ENCODE measurements around the gene SLC4A4. TPM values are rescaled to one million over a fixed set of nuclear protein-coding genes. Genes with fewer than 3 reads are reported as not detected.

Gene SLC4A4
- total RNA-seq, 6 experiments from 2014 or later = 19.1 to 29.8 (median 25.0) TPM

DNA sequence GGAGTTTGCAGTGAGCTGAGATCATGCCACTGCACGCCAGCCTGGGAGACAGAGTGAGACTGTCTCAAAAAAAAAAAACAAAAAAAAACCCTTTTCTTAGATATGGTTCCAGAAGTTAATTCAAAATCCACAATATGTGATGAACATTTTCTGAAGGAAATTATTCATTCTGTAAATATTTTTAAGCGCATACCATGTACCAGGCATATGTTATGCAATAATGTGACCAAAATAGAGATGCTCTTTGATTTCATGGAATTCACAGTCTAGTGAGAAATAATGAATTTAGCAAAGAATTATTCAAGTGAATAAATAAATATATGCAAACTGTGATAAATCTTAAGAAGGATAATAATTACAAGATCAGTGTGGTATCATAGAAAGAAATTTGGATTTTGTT, 270.3 kb downstream of the SLC4A4 start:
- Mint-ChIP-seq H3K27ac (no peak overlapping the region), H3K27me3 (ENCODE audit: insufficient read depth) (peaks cover 10% of the 10 kb centered on the region), H3K4me3 (no peak overlapping the region), H3K9me3 (peaks cover 11% of the 10 kb centered on the region), H3K4me1 (ENCODE audit: low read depth) (peaks cover 7% of the 10 kb centered on the region), H3K36me3 (ENCODE audit: low read depth) (peaks cover 8% of the 10 kb centered on the region; the same call in 1 of the 2 replicates)
- TF ChIP-seq, protein P1, sequence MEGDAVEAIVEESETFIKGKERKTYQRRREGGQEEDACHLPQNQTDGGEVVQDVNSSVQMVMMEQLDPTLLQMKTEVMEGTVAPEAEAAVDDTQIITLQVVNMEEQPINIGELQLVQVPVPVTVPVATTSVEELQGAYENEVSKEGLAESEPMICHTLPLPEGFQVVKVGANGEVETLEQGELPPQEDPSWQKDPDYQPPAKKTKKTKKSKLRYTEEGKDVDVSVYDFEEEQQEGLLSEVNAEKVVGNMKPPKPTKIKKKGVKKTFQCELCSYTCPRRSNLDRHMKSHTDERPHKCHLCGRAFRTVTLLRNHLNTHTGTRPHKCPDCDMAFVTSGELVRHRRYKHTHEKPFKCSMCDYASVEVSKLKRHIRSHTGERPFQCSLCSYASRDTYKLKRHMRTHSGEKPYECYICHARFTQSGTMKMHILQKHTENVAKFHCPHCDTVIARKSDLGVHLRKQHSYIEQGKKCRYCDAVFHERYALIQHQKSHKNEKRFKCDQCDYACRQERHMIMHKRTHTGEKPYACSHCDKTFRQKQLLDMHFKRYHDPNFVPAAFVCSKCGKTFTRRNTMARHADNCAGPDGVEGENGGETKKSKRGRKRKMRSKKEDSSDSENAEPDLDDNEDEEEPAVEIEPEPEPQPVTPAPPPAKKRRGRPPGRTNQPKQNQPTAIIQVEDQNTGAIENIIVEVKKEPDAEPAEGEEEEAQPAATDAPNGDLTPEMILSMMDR (IDR thresholded peaks at IDR 0.05) = no peak
- DNase-seq = no peak

DNA sequence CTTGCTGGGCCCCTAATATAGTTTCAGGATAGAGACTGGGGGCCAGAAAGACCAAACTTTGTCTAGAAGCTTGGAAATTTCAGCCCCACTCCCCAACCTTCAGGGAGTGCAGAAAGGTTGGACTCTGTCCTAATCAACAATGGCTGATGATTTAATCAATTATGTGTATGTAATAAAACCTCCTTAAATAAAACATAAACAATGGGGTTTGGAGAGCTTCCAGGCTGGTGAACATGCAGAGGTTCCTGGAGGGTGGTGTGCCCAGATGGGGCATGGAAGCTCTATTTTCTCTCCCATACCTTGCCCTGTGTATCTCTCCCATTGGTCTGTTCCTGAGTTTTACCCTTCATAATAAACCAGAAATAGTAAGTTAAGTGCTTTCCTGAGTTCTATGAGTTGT, 270.8 kb downstream of the SLC4A4 start:
- Mint-ChIP-seq H3K36me3 (ENCODE audit: low read depth) (peaks cover 8% of the 10 kb centered on the region; the same call in 1 of the 2 replicates), H3K27ac (no peak overlapping the region)

DNA sequence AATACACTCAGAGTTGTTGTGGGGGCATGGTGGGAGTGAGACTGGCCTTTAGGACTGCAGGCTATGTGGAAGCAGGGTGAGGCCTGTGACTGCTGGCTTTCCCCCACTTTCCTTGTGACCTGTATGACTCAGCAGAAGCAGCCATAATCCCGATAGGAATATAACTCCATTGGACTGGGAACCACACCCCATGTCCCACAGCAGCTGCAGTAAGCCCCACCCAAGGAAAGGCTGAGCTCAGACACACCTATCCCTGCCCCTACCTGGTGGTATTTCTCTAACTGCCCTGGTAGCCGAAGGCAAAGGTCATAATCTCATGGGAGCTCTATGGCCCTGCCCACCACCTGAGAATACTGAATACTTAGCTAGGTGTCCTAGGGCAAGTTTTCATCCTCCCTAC, 275.8 kb downstream of the SLC4A4 start:
- Mint-ChIP-seq H3K4me1 (ENCODE audit: low read depth) (no peaks in the 10 kb centered on the region), H3K27ac (no peak overlapping the region), H3K4me3 (no peak overlapping the region), H3K27me3 (ENCODE audit: insufficient read depth) (peaks cover 4% of the 10 kb centered on the region; the same call in 1 of the 2 replicates), H3K9me3 (no peaks in the 10 kb centered on the region), H3K36me3 (ENCODE audit: low read depth) (no peaks in the 10 kb centered on the region)
- no peak for DNase-seq
- TF ChIP-seq, protein P1 (IDR thresholded peaks at IDR 0.05) = no peak

More for the DNA sequence above, 270.8 kb downstream of the SLC4A4 start:
- DNase-seq = no peak
- Mint-ChIP-seq H3K4me3 (no peak overlapping the region), H3K27me3 (ENCODE audit: insufficient read depth) (peaks cover 10% of the 10 kb centered on the region), H3K9me3 (peaks cover 11% of the 10 kb centered on the region), H3K4me1 (ENCODE audit: low read depth) (peaks cover 7% of the 10 kb centered on the region)
- TF ChIP-seq, protein P1 (IDR thresholded peaks at IDR 0.05) = no peak

DNA sequence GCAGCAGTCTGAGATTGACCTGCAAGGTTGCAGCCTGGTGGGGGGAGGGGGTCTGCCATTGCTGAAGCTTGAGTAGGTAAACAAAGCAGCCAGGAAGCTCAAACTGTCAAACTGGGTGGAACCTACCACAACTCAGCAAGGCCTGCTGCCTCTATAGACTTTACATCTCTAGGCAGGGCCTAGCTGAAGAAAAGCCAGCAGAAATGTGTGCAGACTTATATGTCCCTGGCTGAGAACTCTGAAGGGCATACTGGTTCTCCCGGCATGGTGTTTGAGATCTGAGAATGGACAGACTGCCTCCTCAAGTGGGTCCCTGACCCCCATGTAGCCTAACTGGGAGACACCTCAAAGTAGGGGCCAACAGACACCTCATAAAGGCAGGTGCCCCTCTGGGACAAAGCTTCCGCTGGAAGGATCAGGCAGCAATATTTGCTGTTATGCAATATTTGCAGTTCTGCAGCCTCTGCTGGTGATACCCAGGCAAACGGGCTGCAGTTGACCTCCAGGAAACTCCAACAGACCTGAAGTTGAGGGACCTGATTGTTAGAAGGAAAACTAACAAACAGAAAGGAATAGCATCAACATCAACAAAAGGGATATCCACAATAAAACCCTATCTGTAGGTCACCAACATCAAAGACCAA, 277.5 kb downstream of the SLC4A4 start:
- Mint-ChIP-seq H3K9me3 (no peaks in the 10 kb centered on the region; the same call in 1 of the 2 replicates), H3K36me3 (ENCODE audit: low read depth) (no peaks in the 10 kb centered on the region), H3K27ac (no peak overlapping the region), H3K4me1 (ENCODE audit: low read depth) (no peaks in the 10 kb centered on the region), H3K27me3 (ENCODE audit: insufficient read depth) (peaks cover under 1% of the 10 kb centered on the region; the same call in 1 of the 2 replicates), H3K4me3 (no peak overlapping the region)
- TF ChIP-seq, protein P1 (IDR thresholded peaks at IDR 0.05) = no peak
- no peak for DNase-seq

All from HFFc6 (cell line).